HEK293 (cell line): ENCODE measurements around the gene PBX3.

Source experiments
- ATF2 ChIP-seq: fragments of 450-650 bp; formaldehyde crosslinking; IDR thresholded peaks from 2 replicates; pipeline ENCODE4 v1.5.1; 2016; ENCODE audit warnings: missing biosample characterization, missing genetic modification characterization, low read depth
- CTCF ChIP-seq: fragments of 450-650 bp; formaldehyde crosslinking; IDR thresholded peaks from 2 replicates; pipeline ENCODE4 v1.5.1; 2016; ENCODE audit warnings: missing biosample characterization, missing genetic modification characterization
- KLF16 ChIP-seq: fragments of 450-650 bp; formaldehyde crosslinking; IDR thresholded peaks from 2 replicates; pipeline ENCODE4 v1.5.1; 2017; ENCODE audit warnings: missing biosample characterization, missing genetic modification characterization
- OSR2 ChIP-seq: fragments of 450-650 bp; formaldehyde crosslinking; IDR thresholded peaks from 2 replicates; pipeline ENCODE4 v1.5.1; 2016; ENCODE audit warnings: missing biosample characterization, missing genetic modification characterization
- PRDM2 ChIP-seq: fragments of 450-650 bp; formaldehyde crosslinking; IDR thresholded peaks from 2 replicates; pipeline ENCODE4 v1.5.1; 2016; ENCODE audit warnings: missing biosample characterization, missing genetic modification characterization, borderline replicate concordance
- ZBTB44 ChIP-seq: fragments of 450-650 bp; IDR thresholded peaks from 2 replicates; pipeline ENCODE4 v1.5.1; 2018; ENCODE audit warnings: missing biosample characterization, mild to moderate bottlenecking, missing genetic modification characterization
- ZNF175 ChIP-seq: fragments of 450-650 bp; formaldehyde crosslinking; IDR thresholded peaks from 2 replicates; pipeline ENCODE4 v1.5.1; 2016; ENCODE audit warnings: missing biosample characterization, missing genetic modification characterization
- ZNF24 ChIP-seq: fragments of 450-650 bp; formaldehyde crosslinking; IDR thresholded peaks from 2 replicates; pipeline ENCODE4 v1.5.1; 2016; ENCODE audit warnings: missing biosample characterization, missing genetic modification characterization
- ZNF274 ChIP-seq, 2 experiments: fragments of 200-500 bp in 1 of 2; fragments of 450-650 bp in 1 of 2; sonication (Bioruptor generic) in 1 of 2; formaldehyde crosslinking in 1 of 2; IDR thresholded peaks; 2 replicates each; pipeline versions ENCODE4 v1.5.1 to v1.6.1; 2014 to 2016; ENCODE audit warnings: borderline replicate concordance in 1 of 2, inconsistent platforms in 1 of 2, low read length in 1 of 2, missing biosample characterization in 1 of 2, missing genetic modification characterization in 1 of 2
- ZNF530 ChIP-seq: fragments of 450-650 bp; formaldehyde crosslinking; IDR thresholded peaks from 2 replicates; pipeline ENCODE4 v1.5.1; 2016; ENCODE audit warnings: low read depth, missing biosample characterization, missing genetic modification characterization
- ZNF629 ChIP-seq: fragments of 450-650 bp; formaldehyde crosslinking; IDR thresholded peaks from 2 replicates; pipeline ENCODE4 v1.5.1; 2017; ENCODE audit warnings: missing biosample characterization, missing genetic modification characterization
- ZNF76 ChIP-seq: fragments of 450-650 bp; formaldehyde crosslinking; IDR thresholded peaks from 2 replicates; pipeline ENCODE4; 2016; ENCODE audit warnings: low read depth, missing biosample characterization, missing genetic modification characterization, borderline replicate concordance

GRCh38 chr9:125766468-125767221 lies 19.5 kb downstream of the PBX3 start:
- no peak for TF ChIP-seq CTCF
- no peak for TF ChIP-seq ZNF24 (tag by site-specific recombination)
- TF ChIP-seq ZBTB44 (tag by site-specific recombination), result no peak
- TF ChIP-seq KLF16, result no peak
- TF ChIP-seq OSR2 (tag by site-specific recombination), result no peak
- TF ChIP-seq ZNF530 (tag by site-specific recombination), result no peak
- no peak for TF ChIP-seq ZNF274 (IDR thresholded peaks at IDR 0.05; ENCODE audit: low read length)
- TF ChIP-seq ZNF274 (tag by site-specific recombination; IDR thresholded peaks at IDR 0.05; ENCODE audit: borderline replicate concordance), result no peak
- TF ChIP-seq ZNF76, result no peak
- TF ChIP-seq ATF2, result no peak
- TF ChIP-seq ZNF175 (tag by site-specific recombination), result no peak
- no peak for TF ChIP-seq PRDM2
- TF ChIP-seq ZNF629, result no peak
